AML-193 (cell line): ENCODE data around the gene PRRG4.
"Not testable (repeated sequence)": the region's sequence is repeated elsewhere in the genome, so short reads cannot be mapped to it uniquely, and the experiment has no call there.

Source experiments
- DNase-seq, 2 experiments: peaks; one replicate each; lab custom pipeline; 2025; lab: John Stamatoyannopoulos, UW

Gene PRRG4

GRCh38 chr11:32885556-32885955, 55.8 kb downstream of the PRRG4 start:
- no peak for DNase-seq

GRCh38 chr11:32886180-32886579, 56.5 kb downstream of the PRRG4 start:
- DNase-seq, result no peak

GRCh38 chr11:32887707-32888383, 58.1 kb downstream of the PRRG4 start:
- not testable (repeated sequence) for DNase-seq

DNA sequence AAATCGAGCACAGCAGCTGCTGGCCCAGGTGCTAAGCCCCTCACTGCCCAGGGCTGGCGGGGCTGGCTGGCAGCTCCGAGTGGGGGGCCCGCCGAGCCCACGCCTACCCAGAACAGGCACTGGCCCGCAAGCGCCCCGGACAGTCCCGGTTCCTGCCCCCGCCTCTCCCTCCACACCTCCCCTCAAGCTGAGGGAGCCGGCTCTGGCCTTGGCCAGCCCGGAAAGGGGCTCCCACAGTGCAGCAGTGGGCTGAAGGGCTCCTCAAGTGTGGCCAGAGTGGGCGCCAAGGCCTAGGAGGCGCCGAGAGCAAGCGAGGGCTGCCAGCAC, 58.6 kb downstream of the PRRG4 start:
- DNase-seq, result not testable (repeated sequence)

GRCh38 chr11:32888805-32889204, 59.1 kb downstream of the PRRG4 start:
- no peak for DNase-seq

DNA sequence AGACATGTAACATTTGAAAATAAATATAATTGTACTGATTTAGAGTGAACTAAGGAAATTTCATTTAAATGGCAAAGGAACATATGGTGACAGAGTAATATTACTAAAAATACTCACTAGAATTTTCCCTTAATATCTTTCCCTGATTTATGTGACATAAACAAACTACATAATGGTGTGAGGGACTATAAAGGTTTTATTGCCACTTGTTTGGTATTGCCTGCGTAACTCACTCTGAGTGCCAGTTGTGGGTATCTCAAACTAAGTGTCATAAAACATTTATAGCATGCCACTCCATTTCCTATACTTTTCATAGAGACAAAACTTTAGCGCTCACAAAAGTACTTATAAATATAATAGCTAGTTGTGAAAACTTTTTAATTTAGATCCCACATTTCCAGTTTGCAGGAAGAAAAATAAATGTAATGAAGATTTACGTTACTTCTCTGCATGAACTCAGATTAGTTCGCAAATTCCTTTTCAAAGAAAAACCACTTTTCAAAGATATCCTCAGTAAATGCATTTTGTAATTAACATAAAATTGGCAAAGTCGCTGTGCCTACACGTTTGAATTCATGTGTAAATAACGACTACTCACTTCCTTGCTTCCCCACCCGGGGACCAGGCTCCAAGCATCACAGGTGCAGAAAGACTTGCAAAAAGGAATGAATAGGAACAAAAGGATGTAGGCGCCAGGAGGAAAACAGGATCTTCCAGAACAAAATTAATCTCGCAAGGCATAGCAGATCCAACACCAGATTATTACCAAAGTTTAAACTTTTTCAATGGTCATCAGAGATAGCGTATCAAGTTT, 61.3 kb downstream of the PRRG4 start:
- DNase-seq, result no peak

DNA sequence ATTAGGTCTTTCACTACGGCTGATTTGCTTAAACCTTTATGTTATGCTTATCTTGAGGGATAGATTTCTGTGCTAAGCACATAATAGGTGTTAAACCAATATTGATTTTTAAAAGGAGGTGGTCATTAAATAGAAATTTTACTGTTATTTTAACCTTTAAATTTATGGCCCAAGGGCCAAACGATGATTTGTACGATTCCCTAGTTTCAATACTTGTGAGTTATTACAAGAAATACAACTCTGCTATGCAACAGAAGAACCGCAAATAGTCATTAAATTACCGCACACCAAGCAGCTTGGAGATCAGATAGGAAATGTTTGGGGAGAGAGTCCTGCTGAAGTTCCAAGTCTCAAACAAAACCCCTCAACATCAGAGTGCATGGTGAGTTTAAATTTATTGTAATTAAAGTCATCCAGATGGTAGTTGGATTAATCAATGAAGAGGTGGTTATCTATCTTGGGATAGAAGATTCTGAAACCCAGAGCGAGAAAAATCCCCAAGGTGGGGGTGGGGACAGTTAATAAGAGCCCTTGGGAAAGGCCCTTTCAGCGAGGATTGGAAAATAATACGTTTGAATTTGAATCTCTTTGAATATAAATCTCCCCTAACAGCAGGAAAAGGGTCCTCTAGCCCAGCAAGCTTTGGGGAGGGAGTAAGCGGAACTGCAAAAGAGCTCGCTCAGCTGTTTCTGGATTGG, 62.1 kb downstream of the PRRG4 start:
- peak in 1 of 2 experiments; percentile 33 for DNase-seq

DNA sequence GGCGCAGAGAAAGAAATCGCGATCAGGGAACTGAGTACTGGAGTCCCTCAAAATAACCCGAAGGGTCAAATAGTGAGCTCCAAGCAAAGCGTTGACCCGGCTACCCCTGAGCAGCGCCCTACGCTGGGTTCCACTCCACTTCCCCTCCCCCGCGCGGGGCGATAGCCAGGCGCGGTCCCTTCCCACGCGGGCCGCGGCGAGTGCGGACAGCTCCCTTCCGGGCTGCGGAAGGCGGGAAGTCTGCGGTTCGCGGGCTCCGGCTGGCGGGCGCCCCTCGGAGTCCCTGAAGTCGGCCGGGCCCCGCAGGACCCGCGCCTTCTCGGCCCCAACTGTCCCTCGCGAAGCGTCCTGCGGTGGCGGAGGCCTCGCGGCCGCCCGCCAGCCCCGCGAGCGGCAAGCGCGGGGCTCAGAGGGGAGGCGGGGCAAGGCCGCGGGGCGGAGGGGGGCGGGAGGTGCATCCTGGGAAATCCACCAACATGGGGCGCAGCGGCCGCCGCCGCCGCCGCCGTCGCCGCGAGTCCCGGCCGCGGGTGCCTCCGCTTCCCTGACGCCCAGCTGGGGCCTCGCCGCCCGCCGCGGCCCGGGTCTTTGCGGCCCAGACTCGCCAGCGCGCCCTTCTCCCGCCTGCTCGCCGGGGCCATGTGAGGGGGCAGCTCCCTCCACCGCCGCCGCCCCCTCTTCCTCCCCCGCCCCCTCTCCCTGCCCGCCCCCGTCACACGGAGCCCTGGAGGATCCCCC, 62.8 kb downstream of the PRRG4 start, which contains the start of gene QSER1:
Gene QSER1 (plus strand): TSS at position 457 of the 738 bp plus-strand sequence. CDS start 315 bp downstream, outside the sequence.
- DNase-seq, result peak; percentile 31 to 45

GRCh38 chr11:32893093-32893342, 63.3 kb downstream of the PRRG4 start:
- DNase-seq, result no peak

GRCh38 chr11:32893343-32894148, 63.8 kb downstream of the PRRG4 start:
- peak in 1 of 2 experiments; percentile 13 for DNase-seq

DNA sequence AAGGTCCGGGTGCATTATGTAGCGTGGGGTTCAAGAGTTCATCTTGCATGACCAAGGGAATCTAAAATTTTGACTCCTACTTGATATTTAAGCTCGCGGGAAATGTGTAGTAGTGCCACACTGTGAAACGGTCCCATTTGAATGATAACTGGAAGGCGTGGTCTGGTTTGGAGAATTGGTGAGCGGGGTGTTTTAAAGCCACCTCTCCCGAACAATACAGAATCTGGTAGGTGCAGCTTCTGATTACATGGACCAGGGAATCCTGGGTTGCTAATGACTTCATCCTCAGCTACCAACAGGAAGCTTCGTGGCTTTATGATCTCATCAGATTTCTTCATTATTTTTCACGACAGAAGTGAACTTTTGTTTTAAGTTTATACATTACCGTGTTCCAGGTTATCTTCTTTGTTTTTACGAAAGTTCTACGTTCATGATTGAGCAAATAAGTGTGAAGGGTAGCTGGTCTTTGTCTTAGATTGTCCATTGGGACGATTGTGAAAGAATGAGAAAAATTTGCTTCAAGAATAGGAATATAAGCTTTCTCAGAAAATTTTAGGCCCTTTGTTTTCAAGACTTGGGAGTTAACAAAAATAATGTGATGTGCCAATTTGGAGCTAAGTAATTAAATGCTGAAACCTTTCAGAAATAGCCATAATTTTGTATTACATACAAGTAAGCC, 64.6 kb downstream of the PRRG4 start:
- DNase-seq, result peak; percentile 40 to 56

DNA sequence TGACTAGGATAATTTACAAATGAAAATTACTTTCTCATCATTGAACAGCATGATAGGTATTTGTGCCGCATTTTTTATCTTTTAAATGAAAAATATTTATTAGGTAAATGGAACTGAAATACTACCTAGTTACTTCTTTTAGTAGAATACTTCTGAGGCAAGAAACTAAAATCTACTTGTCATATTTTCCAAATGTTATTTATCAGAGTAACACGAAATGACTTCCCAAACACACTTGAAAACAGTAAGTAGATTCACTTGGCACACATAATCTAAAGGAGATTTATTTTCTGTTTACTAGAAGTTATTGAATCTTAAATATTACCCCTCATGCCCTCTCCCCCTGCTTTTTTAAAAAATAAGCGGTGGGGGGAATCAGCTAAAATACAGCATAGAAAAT, 65.2 kb downstream of the PRRG4 start:
- no peak for DNase-seq

DNA sequence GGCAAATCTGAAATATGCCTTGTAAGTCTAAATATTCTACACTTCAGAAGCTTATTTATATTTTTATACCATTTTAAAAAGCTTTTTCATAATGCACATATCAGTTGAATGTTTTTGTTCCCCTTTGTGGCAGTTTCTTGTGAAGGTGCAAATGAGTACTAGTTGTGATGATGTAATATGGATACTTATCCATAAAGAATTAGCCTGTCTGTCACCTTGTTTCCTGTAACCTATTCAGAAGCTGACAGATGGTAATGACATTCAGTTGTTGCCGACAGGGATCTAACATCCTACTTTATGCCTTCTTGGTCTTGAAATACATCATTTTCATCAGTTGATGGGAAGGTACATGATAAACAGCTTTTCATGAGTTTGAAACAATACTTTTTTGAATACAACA, 65.7 kb downstream of the PRRG4 start:
- DNase-seq, result no peak

- DNase-seq, result no peak
These were observed 67.4 kb downstream of the PRRG4 start for GRCh38 chr11:32897103-32897502.

DNA sequence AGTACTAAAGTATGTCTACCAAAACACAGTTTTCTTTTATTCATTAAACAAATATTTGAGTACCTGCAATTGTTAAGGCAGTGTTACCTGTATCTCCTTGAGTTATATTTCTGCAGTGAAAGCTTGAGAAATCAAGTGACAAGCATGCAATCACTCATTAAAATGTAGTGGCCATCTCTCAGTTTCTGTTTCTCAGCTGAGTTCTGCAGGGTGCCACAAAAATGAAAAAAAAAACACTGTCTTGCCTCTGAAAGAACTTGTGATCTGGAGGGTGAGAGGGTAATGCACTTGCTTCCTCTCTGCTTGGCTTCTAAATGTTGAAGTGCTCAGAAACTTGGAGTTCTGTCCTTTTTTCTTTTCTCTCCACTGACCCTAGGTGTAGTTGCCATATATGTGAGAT, 69.7 kb downstream of the PRRG4 start:
- no peak for DNase-seq

GRCh38 chr11:32902089-32902665, 72.5 kb downstream of the PRRG4 start:
- peak; percentile 12 to 22 for DNase-seq

DNA sequence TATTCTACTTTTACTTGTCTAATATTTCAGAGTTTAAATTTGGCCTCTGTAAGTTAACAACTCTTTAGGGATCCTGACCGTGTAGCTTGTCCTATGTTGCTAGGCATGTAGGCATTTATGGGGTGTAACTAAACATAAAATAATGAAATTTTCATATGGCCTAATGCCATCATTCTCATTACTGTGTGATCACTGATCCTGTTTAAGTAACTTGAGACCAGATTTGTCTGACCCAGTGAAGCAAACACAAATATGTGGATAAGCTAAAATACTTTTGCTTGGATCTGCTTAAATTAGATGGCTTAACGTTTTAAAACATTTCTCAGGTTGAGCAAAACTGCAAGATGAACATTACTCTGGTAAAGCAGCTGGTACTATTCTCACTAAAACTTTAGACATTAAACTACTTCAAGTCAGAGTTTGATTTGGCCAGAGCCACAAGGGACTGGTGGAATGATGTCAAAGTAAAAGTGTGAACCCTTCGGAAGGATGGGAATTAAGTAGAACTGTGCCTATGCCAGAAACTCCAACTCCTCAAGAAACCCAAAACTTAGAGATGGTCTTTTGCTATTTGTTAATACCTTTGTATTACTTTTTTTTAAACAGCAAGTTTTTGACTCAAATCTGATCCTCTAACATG, 75.4 kb downstream of the PRRG4 start:
- DNase-seq, result no peak
